Measurements from ENCODE around the gene PIM3. TPM values are rescaled to one million over a fixed set of nuclear protein-coding genes. Genes with fewer than 3 reads are reported as not detected.
A peak's percentile ranks its signal among the peaks of the same experiment; 100 is the strongest.

The PIM3 gene
- total RNA-seq, 1 donor from 2014 or later = 119 TPM

DNA sequence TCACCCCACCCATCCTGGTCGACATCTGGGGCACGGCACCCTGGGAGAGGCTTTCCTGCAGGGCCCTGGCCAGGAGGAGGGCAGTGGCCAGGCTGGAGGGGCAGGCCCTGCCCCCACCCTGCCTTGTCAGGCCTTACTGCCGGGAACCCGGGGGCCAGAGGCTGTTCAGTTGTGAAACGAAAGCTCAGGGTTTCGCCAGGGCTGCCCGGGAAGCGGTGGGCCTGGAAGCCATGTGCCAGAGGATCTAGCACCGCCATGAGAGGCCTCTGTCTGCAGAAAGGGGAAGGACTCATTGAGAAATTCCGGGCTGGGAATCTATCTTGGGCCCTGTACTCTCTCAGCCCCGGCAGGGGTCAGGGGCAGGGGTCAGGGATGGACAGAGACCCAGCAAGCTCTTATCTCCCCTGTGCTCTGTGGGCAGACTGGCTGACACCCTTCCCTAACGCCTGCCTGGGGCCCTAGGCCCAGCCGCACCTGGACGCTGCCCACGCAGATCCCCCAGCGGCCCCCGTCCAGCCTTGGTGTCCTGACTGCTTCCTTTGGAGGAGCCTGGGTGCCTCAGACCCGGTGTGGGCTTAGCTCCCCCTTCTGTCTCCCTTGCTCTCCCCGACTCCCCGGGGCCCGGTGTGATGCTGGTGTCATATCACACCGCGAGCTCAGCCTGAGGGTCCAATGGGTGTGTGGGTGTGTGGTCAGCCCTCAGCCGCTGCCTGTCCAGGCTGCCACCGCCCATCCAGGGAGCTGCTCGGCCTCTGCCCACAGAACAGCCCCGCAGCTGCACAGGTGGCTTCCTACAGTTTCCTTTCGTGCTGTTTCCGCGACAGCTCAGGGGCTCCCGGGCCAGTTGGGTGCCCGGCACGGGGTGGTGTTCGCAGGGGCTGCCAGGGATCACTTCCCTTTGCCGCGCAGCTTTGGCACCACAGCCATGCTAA is 6.5 kb downstream of the PIM3 start:
- peak; percentile 6 for ATAC-seq
- TF ChIP-seq, protein P1, sequence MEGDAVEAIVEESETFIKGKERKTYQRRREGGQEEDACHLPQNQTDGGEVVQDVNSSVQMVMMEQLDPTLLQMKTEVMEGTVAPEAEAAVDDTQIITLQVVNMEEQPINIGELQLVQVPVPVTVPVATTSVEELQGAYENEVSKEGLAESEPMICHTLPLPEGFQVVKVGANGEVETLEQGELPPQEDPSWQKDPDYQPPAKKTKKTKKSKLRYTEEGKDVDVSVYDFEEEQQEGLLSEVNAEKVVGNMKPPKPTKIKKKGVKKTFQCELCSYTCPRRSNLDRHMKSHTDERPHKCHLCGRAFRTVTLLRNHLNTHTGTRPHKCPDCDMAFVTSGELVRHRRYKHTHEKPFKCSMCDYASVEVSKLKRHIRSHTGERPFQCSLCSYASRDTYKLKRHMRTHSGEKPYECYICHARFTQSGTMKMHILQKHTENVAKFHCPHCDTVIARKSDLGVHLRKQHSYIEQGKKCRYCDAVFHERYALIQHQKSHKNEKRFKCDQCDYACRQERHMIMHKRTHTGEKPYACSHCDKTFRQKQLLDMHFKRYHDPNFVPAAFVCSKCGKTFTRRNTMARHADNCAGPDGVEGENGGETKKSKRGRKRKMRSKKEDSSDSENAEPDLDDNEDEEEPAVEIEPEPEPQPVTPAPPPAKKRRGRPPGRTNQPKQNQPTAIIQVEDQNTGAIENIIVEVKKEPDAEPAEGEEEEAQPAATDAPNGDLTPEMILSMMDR (IDR thresholded peaks at IDR 0.05) = no peak
- peak; percentile 90 for DNase-seq
- Histone ChIP-seq H3K27ac (peak overlapping the region; percentile 87), H3K27me3 (no peaks in the 10 kb centered on the region), H3K4me3 (peak overlapping the region; percentile 30), H3K36me3 (peaks cover 30% of the 10 kb centered on the region), H3K4me1 (peaks cover 72% of the 10 kb centered on the region), H3K9me3 (no peaks in the 10 kb centered on the region)
- intact Hi-C loops (cut with DNase I) = no loop called here

DNA sequence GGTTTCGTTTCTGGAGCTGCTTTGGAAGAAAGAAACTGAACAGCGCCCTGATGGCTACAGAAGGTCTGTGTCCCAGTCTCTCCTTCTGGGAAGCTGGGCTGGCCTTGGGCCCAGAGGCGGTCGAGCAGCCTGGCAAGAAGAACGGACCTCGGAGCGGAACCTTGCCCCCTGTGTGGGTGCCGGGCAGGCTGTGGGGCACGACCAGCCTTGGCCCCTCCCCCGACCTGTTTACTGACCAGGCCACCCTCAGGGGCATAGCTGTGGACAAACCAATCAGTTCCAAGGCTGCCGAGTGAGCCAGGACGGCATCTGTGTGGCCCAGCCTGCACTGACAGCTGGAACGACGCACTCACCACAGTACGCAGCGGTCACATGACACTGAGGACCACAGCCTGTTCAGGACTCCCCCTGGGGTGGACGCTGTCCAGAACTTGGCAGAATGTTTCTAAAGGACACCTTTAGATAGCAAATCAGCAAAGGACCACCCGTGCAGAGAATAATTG is 7.2 kb downstream of the PIM3 start:
- Histone ChIP-seq H3K27ac (peak overlapping the region; percentile 87), H3K27me3 (no peaks in the 10 kb centered on the region), H3K4me3 (peak overlapping the region; percentile 30), H3K36me3 (peaks cover 25% of the 10 kb centered on the region), H3K9me3 (no peaks in the 10 kb centered on the region), H3K4me1 (peaks cover 71% of the 10 kb centered on the region)
- ATAC-seq (no peak), DNase-seq (peak; percentile 83)
- intact Hi-C loops (cut with DNase I) = no loop called here
- TF ChIP-seq, protein P1 (IDR thresholded peaks at IDR 0.05) = no peak

DNA sequence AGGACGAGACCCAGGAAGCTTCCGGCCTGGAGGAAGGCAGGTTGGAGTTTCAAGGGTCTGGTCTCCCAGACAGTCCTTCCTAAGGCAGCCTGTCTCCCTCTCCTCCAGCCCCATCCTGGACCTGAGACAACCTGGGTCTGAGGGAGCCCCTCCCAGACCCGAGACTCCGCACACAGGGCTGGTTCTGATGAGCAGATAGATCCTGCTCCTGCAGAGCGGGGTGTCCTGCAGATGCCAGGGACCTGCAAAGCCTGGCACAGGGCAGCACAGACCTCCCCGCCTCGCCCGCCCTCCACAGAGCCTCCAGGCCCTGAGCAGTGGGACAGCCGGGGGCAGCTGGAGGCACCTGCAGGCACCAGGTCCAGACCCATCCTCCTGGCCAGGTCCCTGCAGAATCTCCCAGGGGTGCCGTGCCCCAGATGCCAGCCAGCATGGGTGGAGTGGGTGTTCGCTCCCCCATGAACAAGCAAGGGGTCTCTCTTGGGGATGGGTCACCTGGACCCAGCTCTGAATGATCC is 7.8 kb downstream of the PIM3 start:
- ATAC-seq = no peak
- Histone ChIP-seq H3K9me3 (no peaks in the 10 kb centered on the region), H3K27me3 (no peaks in the 10 kb centered on the region), H3K36me3 (peaks cover 19% of the 10 kb centered on the region), H3K4me1 (peaks cover 65% of the 10 kb centered on the region), H3K4me3 (no peak overlapping the region), H3K27ac (peak overlapping the region; percentile 87)
- DNase-seq = peak; percentile 69
- intact Hi-C loops (cut with DNase I) = no loop called here
- TF ChIP-seq, protein P1 (IDR thresholded peaks at IDR 0.05) = no peak

DNA sequence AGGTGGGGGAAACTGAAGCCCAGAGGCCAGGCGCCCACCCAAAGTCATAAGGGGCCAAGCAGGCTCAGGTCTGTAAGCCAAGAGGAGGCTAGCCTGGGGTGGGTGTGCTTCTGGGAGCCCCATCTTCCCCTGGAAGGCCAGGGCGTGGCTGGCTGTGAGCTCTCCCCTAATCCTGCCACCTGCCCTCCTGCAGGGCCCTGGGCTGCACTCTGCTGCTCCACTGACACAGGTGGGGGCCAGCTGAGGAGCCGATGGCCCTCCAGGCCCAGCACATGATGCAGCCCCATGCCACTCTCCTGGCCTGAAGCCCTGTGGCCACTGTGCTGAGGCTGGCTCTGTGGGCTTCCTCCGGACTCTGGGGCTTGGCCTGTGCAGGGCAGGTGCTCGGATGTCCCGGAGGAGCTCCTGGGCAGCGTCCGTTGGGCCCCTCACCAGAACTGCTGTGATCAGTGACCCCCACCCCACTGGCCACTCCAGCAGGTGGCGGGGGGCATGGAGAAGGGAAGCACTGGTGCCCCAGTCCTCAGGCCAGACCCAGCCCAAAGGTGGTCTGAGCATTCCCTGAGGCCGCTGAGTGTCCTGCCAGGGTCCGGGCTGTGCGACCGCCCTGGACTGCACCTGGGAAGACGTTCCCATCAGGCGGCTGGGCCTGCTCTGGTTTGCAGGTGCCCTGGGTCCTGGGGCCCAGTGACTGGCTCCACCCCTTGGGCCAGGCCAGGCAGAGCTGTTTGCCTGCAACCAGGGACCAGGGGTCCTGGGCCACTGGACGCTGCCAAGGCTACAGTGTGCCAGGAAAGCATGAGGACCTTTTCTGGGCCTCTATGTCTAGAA is 8.5 kb downstream of the PIM3 start:
- TF ChIP-seq, protein P1 (IDR thresholded peaks at IDR 0.05) = no peak
- DNase-seq (peak; percentile 68), ATAC-seq (no peak)
- Histone ChIP-seq H3K9me3 (no peaks in the 10 kb centered on the region), H3K27me3 (no peaks in the 10 kb centered on the region), H3K4me3 (no peak overlapping the region), H3K36me3 (peaks cover 12% of the 10 kb centered on the region), H3K4me1 (peaks cover 59% of the 10 kb centered on the region), H3K27ac (peak overlapping the region; percentile 87)
- intact Hi-C loops (cut with DNase I) = no loop called here

DNA sequence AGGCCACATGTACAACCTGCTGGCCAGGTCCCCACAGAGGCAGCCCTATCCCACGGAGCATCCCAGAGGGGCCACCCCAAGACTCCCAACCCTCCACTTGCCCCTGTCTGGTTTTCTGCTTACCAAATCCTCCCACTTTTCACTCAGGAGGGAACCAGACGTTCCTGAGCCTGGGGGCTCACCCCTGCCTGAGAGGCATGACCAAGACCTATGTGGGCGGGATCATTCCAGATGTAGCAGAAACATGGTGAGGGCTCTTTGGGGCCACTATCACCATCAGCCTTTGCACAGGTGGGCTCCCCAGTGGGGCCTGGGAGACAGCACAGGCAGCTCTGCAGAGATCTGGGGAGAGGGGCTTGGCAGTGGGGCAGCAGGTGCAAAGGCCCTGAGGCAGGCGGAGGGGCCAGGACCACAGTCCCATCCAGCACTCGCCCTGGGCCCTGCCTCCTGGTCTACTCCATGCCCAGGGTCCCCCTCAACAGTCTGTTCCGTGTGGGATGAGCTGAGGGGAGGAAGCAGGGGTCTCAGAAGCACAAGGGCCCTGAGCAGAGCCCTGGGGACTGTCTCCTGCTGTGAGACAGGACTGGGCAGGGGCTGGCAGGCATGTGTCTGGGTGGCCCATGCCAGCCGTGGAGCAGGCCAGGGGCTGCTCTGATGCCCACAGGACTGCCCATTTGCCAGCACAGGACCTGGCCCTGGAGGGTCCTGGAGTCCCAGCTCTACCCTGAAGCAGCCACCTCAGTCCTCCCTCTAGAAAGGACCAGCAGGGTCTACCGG is 9.4 kb downstream of the PIM3 start:
- ATAC-seq (no peak), DNase-seq (peak; percentile 66)
- Histone ChIP-seq H3K4me1 (peaks cover 50% of the 10 kb centered on the region), H3K9me3 (no peaks in the 10 kb centered on the region), H3K4me3 (no peak overlapping the region), H3K27me3 (no peaks in the 10 kb centered on the region), H3K27ac (peak overlapping the region; percentile 65), H3K36me3 (peaks cover 4% of the 10 kb centered on the region)
- TF ChIP-seq, protein P1 (IDR thresholded peaks at IDR 0.05) = no peak
- intact Hi-C loops (cut with DNase I) = no loop called here

All from upper lobe of right lung (tissue), 1 donor.